Urinary bladder (tissue), 4 donors: Measurements from ENCODE around the gene ADM. TPM values are rescaled to one million over a fixed set of nuclear protein-coding genes. Genes with fewer than 3 reads are reported as not detected.

Experiments
- DNase-seq: peaks from one replicate; pipeline ENCODE4 v3.0.0-alpha.2; 2015; ENCODE audit errors: extremely low spot score
- H3K27ac ChIP-seq: one replicate; pipeline ENCODE4 v1.5.1; 2013; ENCODE audit warnings: low read depth, mild to moderate bottlenecking, moderate library complexity
- H3K36me3 ChIP-seq: one replicate; pipeline ENCODE4 v1.6.1; 2013; ENCODE audit warnings: mild to moderate bottlenecking, moderate library complexity; ENCODE audit not compliant: insufficient read depth
- H3K4me1 ChIP-seq: one replicate; pipeline ENCODE4 v1.6.1; 2013; ENCODE audit warnings: mild to moderate bottlenecking, moderate library complexity; ENCODE audit not compliant: insufficient read depth
- H3K4me3 ChIP-seq: one replicate; pipeline ENCODE4 v1.5.1; 2013; ENCODE audit warnings: low read depth, low read length
- WGBS: extraction: QIAGEN DNeasy Blood & Tissue Kit; methylation state at CpG from one replicate; pipeline ENCODE4 v1.1.7; 2013; 5-methylcytosine and 5-hydroxymethylcytosine counted together
- polyA plus RNA-seq: library from polyadenylated mRNA; stranded (reverse); fragments of 200-250 nt; gene quantifications from one replicate; pipeline ENCODE4 v1.2.3, GENCODE V29; 2013
- total RNA-seq: library from RNA; depleted of rRNA; stranded (reverse); fragments of >200 nt; gene quantifications from one replicate; pipeline ENCODE4 v1.2.3, GENCODE V29; 2014
- donor health status: healthy with polysubstance abuse.
- donor health status: healthy.

The ADM gene
- total and polyA plus RNA-seq, 2 donors: 28.2 to 47.2 TPM

GRCh38 chr11:10310301-10310841 is 5.5 kb downstream of the ADM start:
- Histone ChIP-seq H3K4me3 (no peak overlapping the region), H3K27ac (no peak overlapping the region), H3K4me1 (no peaks in the 10 kb centered on the region), H3K36me3 (no peaks in the 10 kb centered on the region)
- no peak for DNase-seq
- WGBS: 86% methylated on average over 3 of the region's 3 CpGs

- H3K27ac ChIP-seq: no peak overlapping the region
- WGBS: 96% methylated on average over 2 of the region's 2 CpGs
- no peak overlapping the region for H3K4me3 ChIP-seq
Measured at GRCh38 chr11:10311802-10312201, 6.9 kb downstream of the ADM start.

GRCh38 chr11:10314199-10315072 is 9.6 kb downstream of the ADM start:
- 78% methylated on average over 8 of the region's 8 CpGs for WGBS
- DNase-seq: no peak
- H3K4me1 ChIP-seq: no peaks in the 10 kb centered on the region
- H3K4me3 ChIP-seq: no peak overlapping the region
- no peak overlapping the region for H3K27ac ChIP-seq
- no peaks in the 10 kb centered on the region for H3K36me3 ChIP-seq

More at GRCh38 chr11:10311802-10312201, 6.9 kb downstream of the ADM start:
- no peaks in the 10 kb centered on the region for H3K4me1 ChIP-seq
- no peaks in the 10 kb centered on the region for H3K36me3 ChIP-seq
- DNase-seq: no peak

GRCh38 chr11:10315083-10315482 is 10.2 kb downstream of the ADM start:
- Histone ChIP-seq H3K4me3 (no peak overlapping the region), H3K36me3 (no peaks in the 10 kb centered on the region), H3K27ac (no peak overlapping the region), H3K4me1 (no peaks in the 10 kb centered on the region)
- DNase-seq: no peak
- WGBS: 92% methylated on average over 6 of the region's 6 CpGs

- Histone ChIP-seq H3K36me3 (no peaks in the 10 kb centered on the region), H3K4me1 (no peaks in the 10 kb centered on the region), H3K27ac (no peak overlapping the region), H3K4me3 (no peak overlapping the region)
- DNase-seq: no peak
- WGBS: 73% methylated on average over 4 of the region's 4 CpGs
Measured at GRCh38 chr11:10317151-10317755, 12.4 kb downstream of the ADM start.

- no peak for DNase-seq
- 96% methylated on average over 5 of the region's 5 CpGs for WGBS
- Histone ChIP-seq H3K36me3 (no peaks in the 10 kb centered on the region), H3K4me1 (no peaks in the 10 kb centered on the region), H3K4me3 (no peak overlapping the region), H3K27ac (no peak overlapping the region)
Measured at GRCh38 chr11:10317776-10318526, 13.1 kb downstream of the ADM start.

- Histone ChIP-seq H3K4me3 (no peak overlapping the region), H3K36me3 (no peaks in the 10 kb centered on the region), H3K4me1 (no peaks in the 10 kb centered on the region), H3K27ac (no peak overlapping the region)
- no peak for DNase-seq
- WGBS: 90% methylated on average over 3 of the region's 3 CpGs
Measured at GRCh38 chr11:10318527-10318802, 13.6 kb downstream of the ADM start.

GRCh38 chr11:10319702-10320558 is 15.1 kb downstream of the ADM start:
- DNase-seq: no peak
- Histone ChIP-seq H3K4me3 (no peak overlapping the region), H3K27ac (no peak overlapping the region), H3K4me1 (no peaks in the 10 kb centered on the region), H3K36me3 (no peaks in the 10 kb centered on the region)
- WGBS: 75% methylated on average over 6 of the region's 6 CpGs

- no peaks in the 10 kb centered on the region for H3K36me3 ChIP-seq
- H3K27ac ChIP-seq: no peak overlapping the region
- H3K4me3 ChIP-seq: no peak overlapping the region
- WGBS: 87% methylated on average over 4 of the region's 4 CpGs
- no peaks in the 10 kb centered on the region for H3K4me1 ChIP-seq
- DNase-seq: no peak
Measured at GRCh38 chr11:10320736-10321465, 16.0 kb downstream of the ADM start.

- Histone ChIP-seq H3K36me3 (no peaks in the 10 kb centered on the region), H3K27ac (no peak overlapping the region), H3K4me3 (no peak overlapping the region), H3K4me1 (peaks cover 2% of the 10 kb centered on the region)
- no peak for DNase-seq
- WGBS: 79% methylated on average over 2 of the region's 2 CpGs
Measured at GRCh38 chr11:10322401-10322800, 17.5 kb downstream of the ADM start.

GRCh38 chr11:10322830-10323792 is 18.2 kb downstream of the ADM start:
- peak; percentile 83 for DNase-seq
- Histone ChIP-seq H3K4me1 (peaks cover 2% of the 10 kb centered on the region), H3K36me3 (no peaks in the 10 kb centered on the region), H3K4me3 (no peak overlapping the region), H3K27ac (peak overlapping the region; percentile 69)
- WGBS: 25% methylated on average over 8 of the region's 8 CpGs

- WGBS: 14% methylated on average over 1 of the region's 1 CpG
- Histone ChIP-seq H3K4me3 (no peak overlapping the region), H3K36me3 (no peaks in the 10 kb centered on the region), H3K4me1 (peaks cover 2% of the 10 kb centered on the region), H3K27ac (no peak overlapping the region)
- no peak for DNase-seq
Measured at GRCh38 chr11:10323793-10324170, 18.9 kb downstream of the ADM start.
